ENCODE data around the gene TSNAXIP1.

- TF ChIP-seq CTCF (conservative IDR thresholded peaks at IDR 0.05 in 1 of 2, IDR thresholded peaks at IDR 0.05 in 1 of 2; ENCODE audit: extremely low read depth in 1 of 2, insufficient read depth in 1 of 2, low read depth in 1 of 2, low read length in 2 of 2), result no peak
- no peak for TF ChIP-seq EZH2 (IDR thresholded peaks at IDR 0.05; ENCODE audit: borderline replicate concordance, low read length)
Measured at GRCh38 chr16:67790071-67790470, 16.6 kb upstream of the TSNAXIP1 start.

All from mammary epithelial cell (primary cell).